22Rv1 (cell line): ENCODE results near the gene FBXL16.

Source experiments
- CTCF ChIP-seq: fragments of 450-650 bp; IDR thresholded peaks from 2 replicates; pipeline ENCODE4 v1.5.1; 2017; ENCODE audit warnings: mild to moderate bottlenecking
- ZFX ChIP-seq: fragments of 450-650 bp; IDR thresholded peaks from 2 replicates; pipeline ENCODE4 v1.6.1; 2017; ENCODE audit warnings: antibody characterized with exemption, borderline replicate concordance

GRCh38 chr16:676913-677312 lies 28.7 kb downstream of the FBXL16 start:
- TF ChIP-seq CTCF (no peak), ZFX (no peak)
